ENCODE results near the gene MAN2B2.
"Not testable (repeated sequence)": the region's sequence is repeated elsewhere in the genome, so short reads cannot be mapped to it uniquely, and the experiment has no call there.

DNA sequence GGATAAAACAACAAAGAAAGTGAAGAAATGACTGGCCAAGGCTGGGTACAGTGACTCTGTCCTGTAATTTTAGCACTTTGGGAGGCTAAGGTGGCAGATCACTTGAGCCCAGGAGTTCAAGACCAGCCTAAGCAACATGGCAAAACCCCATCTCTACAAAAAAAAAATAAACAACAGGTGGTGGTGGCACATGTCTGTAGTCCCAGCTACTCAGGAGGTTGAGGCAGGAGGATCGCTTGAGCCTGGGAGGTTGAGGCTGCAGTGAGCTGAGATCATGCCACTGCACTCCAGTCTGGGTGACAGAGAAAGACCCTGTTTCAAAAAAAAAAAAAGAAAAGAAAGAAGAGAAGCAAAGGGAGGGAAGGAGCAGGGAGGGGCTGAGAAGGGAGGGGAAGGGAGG lies 53.5 kb downstream of the MAN2B2 start:
- TF ChIP-seq CTCF, EP300 (IDR thresholded peaks at IDR 0.05): not testable (repeated sequence)
